ENCODE measurements around the gene SH2D7. TPM values are rescaled to one million over a fixed set of nuclear protein-coding genes. Genes with fewer than 3 reads are reported as not detected.

The SH2D7 gene
- total RNA-seq, 1 experiment from 2014 or later, result not detected

DNA sequence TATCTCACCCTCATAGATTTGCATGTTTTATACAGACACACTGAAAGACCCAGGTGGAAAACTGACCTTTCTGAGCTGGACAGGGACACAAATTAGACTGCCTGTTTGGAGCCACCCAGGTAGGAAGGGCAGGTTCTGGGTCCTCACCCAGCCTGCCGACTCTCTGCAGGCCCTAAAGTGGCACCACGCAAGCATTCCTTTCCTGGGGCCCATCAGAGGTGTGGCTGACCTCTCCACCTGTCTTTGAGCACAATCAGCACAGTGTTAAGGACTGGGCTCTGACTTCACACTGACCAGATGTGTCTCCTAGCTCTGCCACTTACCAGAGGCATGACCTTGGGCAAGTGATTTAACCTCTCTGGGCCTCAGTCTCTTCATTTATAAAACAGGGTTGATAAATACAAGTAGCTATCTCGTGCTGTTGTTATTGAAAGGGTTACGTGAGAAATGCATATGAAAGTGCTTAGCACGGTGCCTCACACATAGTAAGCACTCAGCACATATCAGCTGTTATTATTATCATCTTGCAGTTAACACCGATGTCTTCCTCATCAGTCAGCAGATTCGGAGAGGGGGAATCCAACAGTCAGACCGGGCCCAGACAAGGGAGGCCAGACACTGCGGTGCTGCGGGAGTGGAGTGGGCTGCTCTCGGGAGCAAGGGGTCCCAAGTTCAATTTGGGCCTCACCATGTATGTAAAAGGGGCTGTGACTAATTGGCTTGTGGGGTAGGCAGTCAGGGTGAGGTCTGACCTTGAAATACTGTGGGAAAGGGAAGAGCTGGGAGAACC lies 12.9 kb upstream of the SH2D7 start:
- ATAC-seq (no peak), DNase-seq (no peak)
- no peaks in the 10 kb centered on the region for H3K27me3 ChIP-seq (ENCODE audit: low read length)
- H3K4me3 ChIP-seq (ENCODE audit: low read length), result no peak overlapping the region
- peaks cover 26% of the 10 kb centered on the region for H3K79me2 ChIP-seq (ENCODE audit: low read length)
- H3K9me2 ChIP-seq (replicated peaks; ENCODE audit: low read length), result no peaks in the 10 kb centered on the region
- no peaks in the 10 kb centered on the region for H4K20me1 ChIP-seq (ENCODE audit: low read length)
- CTCF ChIA-PET, result no interaction called here
- no TSS peak for BruUV-seq (replicated peaks)
- H3K9ac ChIP-seq (ENCODE audit: low read length), result no peak overlapping the region
- peaks cover 15% of the 10 kb centered on the region for H3K4me1 ChIP-seq (ENCODE audit: insufficient read depth, low read length)
- no peaks in the 10 kb centered on the region for H3F3A ChIP-seq (ENCODE audit: low read length, unreplicated experiment)
- TF ChIP-seq EZH2phosphoT487 (IDR thresholded peaks at IDR 0.05; ENCODE audit: borderline replicate concordance, low read length) (no peak), EZH2 (IDR thresholded peaks at IDR 0.05; ENCODE audit: low read length, unreplicated experiment) (no peak)
- TF ChIP-seq, protein P1, sequence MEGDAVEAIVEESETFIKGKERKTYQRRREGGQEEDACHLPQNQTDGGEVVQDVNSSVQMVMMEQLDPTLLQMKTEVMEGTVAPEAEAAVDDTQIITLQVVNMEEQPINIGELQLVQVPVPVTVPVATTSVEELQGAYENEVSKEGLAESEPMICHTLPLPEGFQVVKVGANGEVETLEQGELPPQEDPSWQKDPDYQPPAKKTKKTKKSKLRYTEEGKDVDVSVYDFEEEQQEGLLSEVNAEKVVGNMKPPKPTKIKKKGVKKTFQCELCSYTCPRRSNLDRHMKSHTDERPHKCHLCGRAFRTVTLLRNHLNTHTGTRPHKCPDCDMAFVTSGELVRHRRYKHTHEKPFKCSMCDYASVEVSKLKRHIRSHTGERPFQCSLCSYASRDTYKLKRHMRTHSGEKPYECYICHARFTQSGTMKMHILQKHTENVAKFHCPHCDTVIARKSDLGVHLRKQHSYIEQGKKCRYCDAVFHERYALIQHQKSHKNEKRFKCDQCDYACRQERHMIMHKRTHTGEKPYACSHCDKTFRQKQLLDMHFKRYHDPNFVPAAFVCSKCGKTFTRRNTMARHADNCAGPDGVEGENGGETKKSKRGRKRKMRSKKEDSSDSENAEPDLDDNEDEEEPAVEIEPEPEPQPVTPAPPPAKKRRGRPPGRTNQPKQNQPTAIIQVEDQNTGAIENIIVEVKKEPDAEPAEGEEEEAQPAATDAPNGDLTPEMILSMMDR (conservative IDR thresholded peaks at IDR 0.05; ENCODE audit: low read depth, low read length), result no peak
- H3K36me3 ChIP-seq (ENCODE audit: low read depth, low read length), result no peaks in the 10 kb centered on the region
- H2AFZ ChIP-seq (ENCODE audit: low read length), result no peak overlapping the region
- no peak overlapping the region for H3K27ac ChIP-seq (ENCODE audit: low read length)
- intact Hi-C loops (cut with micrococcal nuclease), result loop anchor here (10.0 kb wide), 1 partner anchor 75 kb away; no protein-coding TSS in a partner anchor
- no peaks in the 10 kb centered on the region for H3K9me3 ChIP-seq (ENCODE audit: low read length)
- POLR2A ChIA-PET (ENCODE audit: unreplicated experiment), result no interaction called here
- H3K4me2 ChIP-seq (ENCODE audit: low read length), result no peak overlapping the region

GRCh38 chr15:78080088-78080460 lies 12.3 kb upstream of the SH2D7 start:
- ChIA-PET POLR2A (ENCODE audit: unreplicated experiment) (no interaction called here), CTCF (no interaction called here)
- Histone ChIP-seq H4K20me1 (ENCODE audit: low read length) (no peaks in the 10 kb centered on the region), H3K4me3 (ENCODE audit: low read length) (no peak overlapping the region), H3K27me3 (ENCODE audit: low read length) (no peaks in the 10 kb centered on the region), H2AFZ (ENCODE audit: low read length) (no peak overlapping the region), H3K9ac (ENCODE audit: low read length) (no peak overlapping the region), H3K27ac (ENCODE audit: low read length) (no peak overlapping the region), H3F3A (ENCODE audit: low read length, unreplicated experiment) (no peaks in the 10 kb centered on the region), H3K79me2 (ENCODE audit: low read length) (peaks cover 20% of the 10 kb centered on the region), H3K9me2 (replicated peaks; ENCODE audit: low read length) (no peaks in the 10 kb centered on the region), H3K9me3 (ENCODE audit: low read length) (no peaks in the 10 kb centered on the region), H3K36me3 (ENCODE audit: low read depth, low read length) (no peaks in the 10 kb centered on the region), H3K4me2 (ENCODE audit: low read length) (no peak overlapping the region), H3K4me1 (ENCODE audit: insufficient read depth, low read length) (peaks cover 15% of the 10 kb centered on the region)
- intact Hi-C loops (cut with micrococcal nuclease), result no loop called here
- TF ChIP-seq, protein P1 (conservative IDR thresholded peaks at IDR 0.05; ENCODE audit: low read depth, low read length), result no peak
- TF ChIP-seq EZH2 (IDR thresholded peaks at IDR 0.05; ENCODE audit: low read length, unreplicated experiment), result no peak
- no peak for TF ChIP-seq EZH2phosphoT487 (IDR thresholded peaks at IDR 0.05; ENCODE audit: borderline replicate concordance, low read length)
- BruUV-seq (replicated peaks), result no TSS peak
- no peak for ATAC-seq
- DNase-seq, result no peak

- Histone ChIP-seq H3K4me2 (ENCODE audit: low read length) (no peak overlapping the region), H3K27ac (ENCODE audit: low read length) (no peak overlapping the region), H3K27me3 (ENCODE audit: low read length) (no peaks in the 10 kb centered on the region), H3K4me1 (ENCODE audit: insufficient read depth, low read length) (no peaks in the 10 kb centered on the region), H3K9me2 (replicated peaks; ENCODE audit: low read length) (no peaks in the 10 kb centered on the region), H3K79me2 (ENCODE audit: low read length) (no peaks in the 10 kb centered on the region; the same call in 1 of the 2 replicates), H3K36me3 (ENCODE audit: low read depth, low read length) (no peaks in the 10 kb centered on the region), H3K9ac (ENCODE audit: low read length) (no peak overlapping the region), H2AFZ (ENCODE audit: low read length) (no peak overlapping the region), H3K4me3 (ENCODE audit: low read length) (no peak overlapping the region), H4K20me1 (ENCODE audit: low read length) (no peaks in the 10 kb centered on the region), H3F3A (ENCODE audit: low read length, unreplicated experiment) (no peaks in the 10 kb centered on the region), H3K9me3 (ENCODE audit: low read length) (no peaks in the 10 kb centered on the region)
- CTCF ChIA-PET, result no interaction called here
- no TSS peak for BruUV-seq (replicated peaks)
- no peak for ATAC-seq
- no peak for DNase-seq
- POLR2A ChIA-PET (ENCODE audit: unreplicated experiment), result no interaction called here
- intact Hi-C loops (cut with micrococcal nuclease), result no loop called here
- TF ChIP-seq, protein P1 (conservative IDR thresholded peaks at IDR 0.05; ENCODE audit: low read depth, low read length), result no peak
- TF ChIP-seq EZH2 (IDR thresholded peaks at IDR 0.05; ENCODE audit: low read length, unreplicated experiment) (no peak), EZH2phosphoT487 (IDR thresholded peaks at IDR 0.05; ENCODE audit: borderline replicate concordance, low read length) (no peak)
Measured at GRCh38 chr15:78082106-78082742, 10.1 kb upstream of the SH2D7 start.
